SK-N-SH treated with all-trans-retinoic acid at 6 μM for 48 hours (cell line): ENCODE measurements around the gene SLC22A16.

Source experiments
- ATAC-seq: fragments of 200-7000 bp; cut with Tn5 transposase; 3 replicates; pipeline ENCODE4 v1.9.1; 2020; ENCODE audit warnings: mild to moderate bottlenecking, moderate library complexity
- BACH2 ChIP-seq: fragments of 250-450 bp; sonication (Bioruptor Pico); IDR thresholded peaks from 2 replicates; pipeline ENCODE4 v1.9.0; 2021; ENCODE audit warnings: mild to moderate bottlenecking, borderline replicate concordance
- ESRRG ChIP-seq: fragments of 250-450 bp; sonication (Bioruptor Pico); IDR thresholded peaks from 2 replicates; pipeline ENCODE4 v1.6.1; 2021; ENCODE audit warnings: mild to moderate bottlenecking
- ISL1 ChIP-seq: fragments of 250-450 bp; sonication (Bioruptor Pico); IDR thresholded peaks from 2 replicates; pipeline ENCODE4 v2.1.2; 2022; ENCODE audit warnings: mild to moderate bottlenecking, moderate library complexity
- OSR1 ChIP-seq: fragments of 250-450 bp; sonication (Bioruptor Pico); IDR thresholded peaks from 2 replicates; pipeline ENCODE4 v1.8.0; 2022; ENCODE audit warnings: moderate library complexity, mild to moderate bottlenecking, inconsistent platforms
- PPARA ChIP-seq: fragments of 250-450 bp; sonication (Bioruptor Pico); IDR thresholded peaks from 2 replicates; pipeline ENCODE4 v1.5.0; 2020; ENCODE audit warnings: mild to moderate bottlenecking, borderline replicate concordance
- RARB ChIP-seq: fragments of 250-450 bp; sonication (Bioruptor Pico); IDR thresholded peaks from 2 replicates; pipeline ENCODE4 v1.8.0; 2021; ENCODE audit warnings: mild to moderate bottlenecking, moderate library complexity
- SNAI2 ChIP-seq: fragments of 250-450 bp; sonication (Bioruptor Pico); IDR thresholded peaks from 2 replicates; pipeline ENCODE4 v1.5.0; 2020; ENCODE audit warnings: mild to moderate bottlenecking, moderate library complexity
- TCF4 ChIP-seq: fragments of 250-450 bp; sonication (Bioruptor Pico); IDR thresholded peaks from 2 replicates; pipeline ENCODE4 v1.8.0; 2021; ENCODE audit warnings: mild to moderate bottlenecking, moderate library complexity, borderline replicate concordance
- TOX ChIP-seq: fragments of 250-450 bp; sonication (Bioruptor Pico); IDR thresholded peaks from 2 replicates; pipeline ENCODE4 v1.8.0; 2021; ENCODE audit warnings: mild to moderate bottlenecking, moderate library complexity, borderline replicate concordance
- ZC3H10 ChIP-seq: fragments of 250-450 bp; sonication (Bioruptor Pico); IDR thresholded peaks from 2 replicates; pipeline ENCODE4 v1.5.1; 2021; ENCODE audit warnings: mild to moderate bottlenecking, moderate library complexity
- ZFP3 ChIP-seq: fragments of 250-450 bp; sonication (Bioruptor Pico); IDR thresholded peaks from 2 replicates; pipeline ENCODE4 v1.5.0; 2020; ENCODE audit warnings: mild to moderate bottlenecking, moderate library complexity
- ZFP30 ChIP-seq: fragments of 450-650 bp; formaldehyde crosslinking; IDR thresholded peaks from 2 replicates; pipeline ENCODE4 v1.5.0; 2022; ENCODE audit warnings: mild to moderate bottlenecking, moderate library complexity
- ZNF565 ChIP-seq: fragments of 450-650 bp; formaldehyde crosslinking; conservative IDR thresholded peaks from 2 replicates; pipeline ENCODE4 v1.5.0; 2020; ENCODE audit warnings: low read depth, mild to moderate bottlenecking, moderate library complexity
- ZNF70 ChIP-seq: fragments of 450-650 bp; formaldehyde crosslinking; IDR thresholded peaks from 2 replicates; pipeline ENCODE4 v1.5.0; 2020; ENCODE audit warnings: mild to moderate bottlenecking, moderate library complexity
- ZNF8 ChIP-seq: fragments of 450-650 bp; formaldehyde crosslinking; IDR thresholded peaks from 2 replicates; pipeline ENCODE4 v1.5.0; 2020; ENCODE audit warnings: mild to moderate bottlenecking, moderate library complexity
- TF ChIP-seq, protein P1 (sequence below): fragments of 250-450 bp; sonication (Bioruptor Pico); IDR thresholded peaks from 2 replicates; pipeline ENCODE4 v1.5.1; 2020; ENCODE audit warnings: low read depth, mild to moderate bottlenecking, moderate library complexity
- TF ChIP-seq, protein P2 (sequence below): fragments of 250-450 bp; sonication (Bioruptor Pico); IDR thresholded peaks from 2 replicates; pipeline ENCODE4 v1.5.0; 2020; ENCODE audit warnings: mild to moderate bottlenecking, moderate library complexity
- TF ChIP-seq, protein P3 (sequence below): fragments of 250-450 bp; sonication (Bioruptor Pico); IDR thresholded peaks from 2 replicates; pipeline ENCODE4 v1.5.1; 2021; ENCODE audit warnings: mild to moderate bottlenecking, moderate library complexity
- TF ChIP-seq, protein P4 (sequence below): fragments of 250-450 bp; sonication (Bioruptor Pico); IDR thresholded peaks from 2 replicates; pipeline ENCODE4 v1.8.0; 2021; ENCODE audit warnings: low read depth, mild to moderate bottlenecking, moderate library complexity, borderline replicate concordance
- TF ChIP-seq, protein P5 (sequence below): fragments of 250-450 bp; sonication (Bioruptor Pico); IDR thresholded peaks from 2 replicates; pipeline ENCODE4 v1.8.0; 2020; ENCODE audit warnings: mild to moderate bottlenecking, moderate library complexity, borderline replicate concordance

SLC22A16 gene

DNA sequence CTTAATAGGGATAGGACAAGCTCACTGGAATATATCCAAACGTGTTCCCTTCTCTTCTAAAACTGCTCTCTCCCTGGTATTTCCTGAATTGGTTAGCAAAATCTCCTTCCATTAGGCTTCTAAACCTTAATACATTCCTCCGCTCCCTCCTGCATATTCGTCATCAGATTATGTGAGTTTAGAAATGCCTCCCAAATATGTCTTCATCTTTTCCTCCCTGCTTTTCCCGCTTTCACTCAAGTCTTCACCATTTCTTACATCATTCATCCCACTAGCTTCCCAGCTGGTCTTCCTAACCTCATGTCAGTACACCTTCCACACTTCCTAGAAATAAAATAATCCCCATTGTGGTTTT is 26.9 kb downstream of the SLC22A16 start:
- no peak for TF ChIP-seq ZC3H10
- no peak for TF ChIP-seq ZFP30 (CRISPR knock-in tag)
- no peak for TF ChIP-seq ZFP3
- no peak for TF ChIP-seq SNAI2 (CRISPR knock-in tag)
- no peak for TF ChIP-seq TCF4
- TF ChIP-seq ZNF8 (CRISPR knock-in tag), result no peak
- TF ChIP-seq PPARA (CRISPR knock-in tag), result no peak
- TF ChIP-seq, protein P1, sequence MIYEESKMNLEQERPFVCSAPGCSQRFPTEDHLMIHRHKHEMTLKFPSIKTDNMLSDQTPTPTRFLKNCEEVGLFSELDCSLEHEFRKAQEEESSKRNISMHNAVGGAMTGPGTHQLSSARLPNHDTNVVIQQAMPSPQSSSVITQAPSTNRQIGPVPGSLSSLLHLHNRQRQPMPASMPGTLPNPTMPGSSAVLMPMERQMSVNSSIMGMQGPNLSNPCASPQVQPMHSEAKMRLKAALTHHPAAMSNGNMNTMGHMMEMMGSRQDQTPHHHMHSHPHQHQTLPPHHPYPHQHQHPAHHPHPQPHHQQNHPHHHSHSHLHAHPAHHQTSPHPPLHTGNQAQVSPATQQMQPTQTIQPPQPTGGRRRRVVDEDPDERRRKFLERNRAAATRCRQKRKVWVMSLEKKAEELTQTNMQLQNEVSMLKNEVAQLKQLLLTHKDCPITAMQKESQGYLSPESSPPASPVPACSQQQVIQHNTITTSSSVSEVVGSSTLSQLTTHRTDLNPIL, result no peak
- TF ChIP-seq, protein P2, sequence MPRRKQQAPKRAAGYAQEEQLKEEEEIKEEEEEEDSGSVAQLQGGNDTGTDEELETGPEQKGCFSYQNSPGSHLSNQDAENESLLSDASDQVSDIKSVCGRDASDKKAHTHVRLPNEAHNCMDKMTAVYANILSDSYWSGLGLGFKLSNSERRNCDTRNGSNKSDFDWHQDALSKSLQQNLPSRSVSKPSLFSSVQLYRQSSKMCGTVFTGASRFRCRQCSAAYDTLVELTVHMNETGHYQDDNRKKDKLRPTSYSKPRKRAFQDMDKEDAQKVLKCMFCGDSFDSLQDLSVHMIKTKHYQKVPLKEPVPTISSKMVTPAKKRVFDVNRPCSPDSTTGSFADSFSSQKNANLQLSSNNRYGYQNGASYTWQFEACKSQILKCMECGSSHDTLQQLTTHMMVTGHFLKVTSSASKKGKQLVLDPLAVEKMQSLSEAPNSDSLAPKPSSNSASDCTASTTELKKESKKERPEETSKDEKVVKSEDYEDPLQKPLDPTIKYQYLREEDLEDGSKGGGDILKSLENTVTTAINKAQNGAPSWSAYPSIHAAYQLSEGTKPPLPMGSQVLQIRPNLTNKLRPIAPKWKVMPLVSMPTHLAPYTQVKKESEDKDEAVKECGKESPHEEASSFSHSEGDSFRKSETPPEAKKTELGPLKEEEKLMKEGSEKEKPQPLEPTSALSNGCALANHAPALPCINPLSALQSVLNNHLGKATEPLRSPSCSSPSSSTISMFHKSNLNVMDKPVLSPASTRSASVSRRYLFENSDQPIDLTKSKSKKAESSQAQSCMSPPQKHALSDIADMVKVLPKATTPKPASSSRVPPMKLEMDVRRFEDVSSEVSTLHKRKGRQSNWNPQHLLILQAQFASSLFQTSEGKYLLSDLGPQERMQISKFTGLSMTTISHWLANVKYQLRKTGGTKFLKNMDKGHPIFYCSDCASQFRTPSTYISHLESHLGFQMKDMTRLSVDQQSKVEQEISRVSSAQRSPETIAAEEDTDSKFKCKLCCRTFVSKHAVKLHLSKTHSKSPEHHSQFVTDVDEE (CRISPR knock-in tag), result no peak
- no peak for TF ChIP-seq ISL1 (CRISPR knock-in tag)
- no peak for TF ChIP-seq ZNF70 (CRISPR knock-in tag)
- TF ChIP-seq RARB (CRISPR knock-in tag), result no peak
- ATAC-seq, result no peak

DNA sequence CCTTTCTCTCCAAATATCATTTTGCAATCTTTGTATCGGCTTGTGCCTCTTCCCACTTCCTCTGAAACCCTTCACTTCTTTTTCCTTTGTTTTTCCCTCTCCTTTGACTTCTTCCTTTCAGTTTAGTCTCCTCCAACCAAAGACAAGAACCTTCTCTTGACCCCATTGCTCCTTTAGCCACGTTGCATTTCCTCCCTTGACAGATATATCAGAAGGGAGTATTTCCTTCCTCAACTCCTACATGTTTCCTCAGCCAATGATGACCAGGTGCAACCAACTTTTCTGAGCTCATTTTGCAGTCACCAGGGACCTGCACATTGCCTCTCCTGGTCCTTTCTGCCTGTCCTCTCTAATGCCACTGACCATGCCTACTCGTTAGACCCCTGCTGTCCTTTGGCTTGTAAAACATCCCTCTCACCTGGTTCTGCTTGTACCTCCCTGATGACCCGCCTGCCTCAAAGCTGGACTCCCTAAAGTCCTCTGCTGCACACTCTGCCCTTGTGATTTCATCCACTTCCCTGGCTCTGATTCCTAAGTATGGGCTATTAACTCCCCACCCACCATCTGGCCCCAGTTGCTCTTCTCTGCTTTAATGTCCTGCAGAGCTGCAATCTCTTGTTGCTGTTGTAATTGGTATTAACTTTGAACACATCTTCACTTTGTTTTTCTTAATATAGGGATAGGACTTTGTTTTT is 27.4 kb downstream of the SLC22A16 start:
- no peak for ATAC-seq
- TF ChIP-seq OSR1 (CRISPR knock-in tag), result no peak
- TF ChIP-seq PPARA (CRISPR knock-in tag), result no peak
- TF ChIP-seq TOX (CRISPR knock-in tag), result no peak
- no peak for TF ChIP-seq ZNF565 (CRISPR knock-in tag)
- no peak for TF ChIP-seq TCF4
- TF ChIP-seq, protein P3, sequence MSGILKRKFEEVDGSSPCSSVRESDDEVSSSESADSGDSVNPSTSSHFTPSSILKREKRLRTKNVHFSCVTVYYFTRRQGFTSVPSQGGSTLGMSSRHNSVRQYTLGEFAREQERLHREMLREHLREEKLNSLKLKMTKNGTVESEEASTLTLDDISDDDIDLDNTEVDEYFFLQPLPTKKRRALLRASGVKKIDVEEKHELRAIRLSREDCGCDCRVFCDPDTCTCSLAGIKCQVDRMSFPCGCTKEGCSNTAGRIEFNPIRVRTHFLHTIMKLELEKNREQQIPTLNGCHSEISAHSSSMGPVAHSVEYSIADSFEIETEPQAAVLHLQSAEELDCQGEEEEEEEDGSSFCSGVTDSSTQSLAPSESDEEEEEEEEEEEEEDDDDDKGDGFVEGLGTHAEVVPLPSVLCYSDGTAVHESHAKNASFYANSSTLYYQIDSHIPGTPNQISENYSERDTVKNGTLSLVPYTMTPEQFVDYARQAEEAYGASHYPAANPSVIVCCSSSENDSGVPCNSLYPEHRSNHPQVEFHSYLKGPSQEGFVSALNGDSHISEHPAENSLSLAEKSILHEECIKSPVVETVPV, result no peak
- TF ChIP-seq RARB (CRISPR knock-in tag), result no peak
- TF ChIP-seq, protein P4, sequence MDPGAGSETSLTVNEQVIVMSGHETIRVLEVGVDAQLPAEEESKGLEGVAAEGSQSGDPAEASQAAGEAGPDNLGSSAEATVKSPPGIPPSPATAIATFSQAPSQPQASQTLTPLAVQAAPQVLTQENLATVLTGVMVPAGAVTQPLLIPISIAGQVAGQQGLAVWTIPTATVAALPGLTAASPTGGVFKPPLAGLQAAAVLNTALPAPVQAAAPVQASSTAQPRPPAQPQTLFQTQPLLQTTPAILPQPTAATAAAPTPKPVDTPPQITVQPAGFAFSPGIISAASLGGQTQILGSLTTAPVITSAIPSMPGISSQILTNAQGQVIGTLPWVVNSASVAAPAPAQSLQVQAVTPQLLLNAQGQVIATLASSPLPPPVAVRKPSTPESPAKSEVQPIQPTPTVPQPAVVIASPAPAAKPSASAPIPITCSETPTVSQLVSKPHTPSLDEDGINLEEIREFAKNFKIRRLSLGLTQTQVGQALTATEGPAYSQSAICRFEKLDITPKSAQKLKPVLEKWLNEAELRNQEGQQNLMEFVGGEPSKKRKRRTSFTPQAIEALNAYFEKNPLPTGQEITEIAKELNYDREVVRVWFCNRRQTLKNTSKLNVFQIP, result no peak
- no peak for TF ChIP-seq ZC3H10
- no peak for TF ChIP-seq ZNF8 (CRISPR knock-in tag)
- no peak for TF ChIP-seq ZFP30 (CRISPR knock-in tag)
- no peak for TF ChIP-seq BACH2
- TF ChIP-seq, protein P5, sequence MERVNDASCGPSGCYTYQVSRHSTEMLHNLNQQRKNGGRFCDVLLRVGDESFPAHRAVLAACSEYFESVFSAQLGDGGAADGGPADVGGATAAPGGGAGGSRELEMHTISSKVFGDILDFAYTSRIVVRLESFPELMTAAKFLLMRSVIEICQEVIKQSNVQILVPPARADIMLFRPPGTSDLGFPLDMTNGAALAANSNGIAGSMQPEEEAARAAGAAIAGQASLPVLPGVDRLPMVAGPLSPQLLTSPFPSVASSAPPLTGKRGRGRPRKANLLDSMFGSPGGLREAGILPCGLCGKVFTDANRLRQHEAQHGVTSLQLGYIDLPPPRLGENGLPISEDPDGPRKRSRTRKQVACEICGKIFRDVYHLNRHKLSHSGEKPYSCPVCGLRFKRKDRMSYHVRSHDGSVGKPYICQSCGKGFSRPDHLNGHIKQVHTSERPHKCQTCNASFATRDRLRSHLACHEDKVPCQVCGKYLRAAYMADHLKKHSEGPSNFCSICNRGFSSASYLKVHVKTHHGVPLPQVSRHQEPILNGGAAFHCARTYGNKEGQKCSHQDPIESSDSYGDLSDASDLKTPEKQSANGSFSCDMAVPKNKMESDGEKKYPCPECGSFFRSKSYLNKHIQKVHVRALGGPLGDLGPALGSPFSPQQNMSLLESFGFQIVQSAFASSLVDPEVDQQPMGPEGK (CRISPR knock-in tag), result no peak
- TF ChIP-seq ZFP3, result no peak
- TF ChIP-seq, protein P2 (CRISPR knock-in tag), result no peak
- TF ChIP-seq ESRRG (CRISPR knock-in tag), result no peak
- TF ChIP-seq, protein P1, result no peak
